GM19455 (cell line): ENCODE data around the gene MYOF.
"Not testable (repeated sequence)": the region's sequence is repeated elsewhere in the genome, so short reads cannot be mapped to it uniquely, and the experiment has no call there.

ENCODE experiments used
- ATAC-seq: cut with Tn5 transposase; IDR thresholded peaks from one replicate; pipeline ENCODE4 v1.9.1; 2021; ENCODE audit not compliant: unreplicated experiment

The MYOF gene

GRCh38 chr10:93392121-93392520 lies 90.0 kb downstream of the MYOF start:
- ATAC-seq = no peak

GRCh38 chr10:93390306-93391090 lies 91.6 kb downstream of the MYOF start:
- no peak for ATAC-seq

DNA sequence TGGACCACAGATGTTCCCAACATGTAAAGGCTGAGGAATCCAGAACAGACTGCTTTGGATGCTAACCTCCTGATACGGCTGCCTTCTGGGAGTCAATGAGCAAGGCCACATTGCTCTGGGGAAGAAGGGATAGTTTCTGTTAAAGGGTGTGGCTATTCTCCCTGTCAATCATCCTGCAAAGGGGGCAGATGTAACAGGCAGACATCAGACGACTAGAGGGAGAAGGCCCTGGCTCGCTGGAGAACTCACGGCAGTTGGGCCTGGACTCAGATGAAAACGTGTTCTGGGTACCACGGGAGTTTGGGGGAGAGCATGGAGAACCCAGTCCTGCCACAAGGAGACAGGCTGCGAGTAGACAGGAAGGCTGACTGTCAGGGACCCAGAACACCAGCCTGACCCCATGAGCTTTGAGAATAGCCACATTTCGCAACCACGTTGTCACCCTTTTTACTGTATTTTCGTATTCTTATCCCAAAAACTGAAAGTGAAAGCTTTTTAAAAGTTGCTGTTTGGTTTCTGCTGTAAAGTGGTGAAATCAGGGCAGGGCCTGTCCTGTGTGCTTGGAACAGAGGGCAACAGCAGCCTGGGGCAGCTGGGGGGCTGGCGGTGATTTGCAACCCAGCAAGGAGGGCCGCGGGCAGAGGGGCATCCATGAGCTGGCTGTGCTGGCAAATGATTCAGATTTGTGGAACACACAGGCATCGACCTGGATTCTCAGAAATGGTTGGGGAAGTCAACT lies 95.3 kb downstream of the MYOF start:
- ATAC-seq = no peak

- no peak for ATAC-seq
Observed at GRCh38 chr10:93385345-93385744, 96.8 kb downstream of the MYOF start.

DNA sequence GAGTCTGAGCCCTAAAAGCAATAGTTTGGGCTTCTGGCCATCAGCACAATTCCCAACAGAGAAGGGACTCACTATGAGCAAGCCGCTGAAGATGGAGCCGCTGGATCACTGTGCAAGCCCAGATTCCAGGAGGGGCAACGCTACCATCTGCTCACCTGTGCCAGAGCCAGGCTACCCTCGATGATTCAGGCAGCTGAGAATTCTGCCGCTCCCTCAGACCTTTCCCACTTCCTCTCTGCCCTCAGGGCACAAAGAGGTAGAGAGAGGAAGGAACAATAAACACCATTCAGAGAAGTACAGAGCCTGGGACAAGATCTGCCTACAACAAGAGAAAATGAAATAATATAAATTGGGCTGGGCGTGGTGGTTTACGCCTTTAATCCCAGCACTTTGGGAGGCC lies 98.1 kb downstream of the MYOF start:
- no peak for ATAC-seq

GRCh38 chr10:93383562-93383981 lies 98.6 kb downstream of the MYOF start:
- ATAC-seq = no peak

DNA sequence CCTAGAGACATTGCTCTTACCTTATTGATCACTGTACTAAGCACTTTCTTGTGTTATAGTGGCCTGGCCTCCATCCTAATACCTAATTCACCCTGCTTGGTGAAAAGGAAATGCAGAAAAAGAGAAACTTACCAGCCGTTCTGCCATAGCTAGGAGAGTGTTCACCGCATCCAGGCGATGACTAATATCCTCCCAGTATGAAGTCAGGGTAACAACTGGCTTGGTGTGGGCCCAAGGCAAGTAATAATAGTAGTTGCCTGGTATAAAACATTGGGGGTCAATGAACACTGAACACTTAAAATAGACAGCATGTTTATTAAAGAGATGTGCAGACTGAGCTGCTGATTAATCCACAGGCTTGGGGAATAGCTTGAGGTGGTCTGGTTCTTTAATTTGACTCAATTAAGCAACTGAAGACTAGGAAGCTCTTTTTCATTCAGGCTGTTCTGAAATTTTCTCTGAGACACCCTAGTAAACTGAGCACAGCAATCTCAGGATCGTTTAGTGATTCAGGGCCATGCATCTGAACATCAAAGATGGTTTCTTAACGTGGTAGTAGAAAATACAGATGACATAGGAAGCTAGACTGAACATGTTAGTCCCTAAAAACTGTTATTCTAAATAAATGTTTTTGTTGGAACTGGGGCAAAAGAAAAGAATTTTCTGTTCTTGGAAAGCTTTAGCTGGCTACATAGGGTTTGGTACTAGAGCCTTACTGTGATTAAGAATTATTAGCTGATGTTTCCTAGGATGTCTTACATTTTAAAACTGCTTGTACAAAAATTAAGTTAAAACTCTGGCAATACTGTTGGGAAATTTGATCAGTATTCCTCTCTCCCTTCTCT lies 102.2 kb downstream of the MYOF start:
- ATAC-seq = no peak

GRCh38 chr10:93378997-93379730 lies 103.0 kb downstream of the MYOF start:
- ATAC-seq = no peak

- no peak for ATAC-seq
Observed at GRCh38 chr10:93378039-93378438, 104.1 kb downstream of the MYOF start.

DNA sequence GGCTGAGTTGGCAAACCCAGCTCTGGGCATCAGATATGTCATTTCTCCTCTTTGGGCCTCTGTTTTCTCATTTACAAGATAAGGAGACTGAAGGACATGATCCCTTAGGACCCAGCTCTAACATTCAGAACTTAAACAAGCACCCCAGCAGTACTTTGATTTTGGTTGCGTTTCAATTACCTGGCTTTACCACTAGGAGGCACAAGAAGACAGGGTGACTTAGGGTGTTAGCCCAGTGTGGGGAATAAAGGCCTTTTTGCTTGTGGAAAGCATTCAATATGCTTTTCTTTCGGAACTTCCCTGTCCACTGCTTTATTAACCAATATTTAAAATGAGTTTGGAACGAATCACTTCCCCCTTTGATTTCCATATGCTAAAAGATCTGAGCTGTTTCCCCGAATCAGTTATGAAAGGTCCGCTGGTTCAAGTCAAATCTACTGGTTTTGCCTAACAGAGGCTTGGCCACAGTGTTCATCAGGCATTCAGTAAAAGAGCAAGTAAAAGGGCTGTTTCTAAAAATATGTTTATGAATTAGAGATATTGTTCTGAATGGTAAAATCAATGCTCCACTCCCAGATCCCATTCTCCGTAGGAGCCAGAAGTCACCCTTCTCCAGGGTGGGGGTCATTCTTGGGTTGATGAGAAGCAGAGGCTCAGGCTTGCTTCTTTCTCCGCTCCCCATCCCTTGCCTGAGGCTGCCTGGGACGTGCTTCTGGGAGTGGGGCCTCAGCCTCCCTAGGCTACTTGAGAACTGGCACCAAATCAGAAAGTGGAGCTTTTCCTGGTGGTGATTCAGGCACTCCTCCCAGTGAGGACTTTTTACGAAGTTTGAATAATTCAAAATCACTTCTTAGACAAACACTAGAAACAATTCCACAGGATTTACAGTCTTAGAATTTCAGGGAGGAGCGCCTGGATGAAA lies 105.5 kb downstream of the MYOF start:
- ATAC-seq = no peak

GRCh38 chr10:93370961-93371360 lies 111.2 kb downstream of the MYOF start:
- ATAC-seq = no peak

- ATAC-seq = no peak
Observed at GRCh38 chr10:93369588-93370164, 112.5 kb downstream of the MYOF start.

DNA sequence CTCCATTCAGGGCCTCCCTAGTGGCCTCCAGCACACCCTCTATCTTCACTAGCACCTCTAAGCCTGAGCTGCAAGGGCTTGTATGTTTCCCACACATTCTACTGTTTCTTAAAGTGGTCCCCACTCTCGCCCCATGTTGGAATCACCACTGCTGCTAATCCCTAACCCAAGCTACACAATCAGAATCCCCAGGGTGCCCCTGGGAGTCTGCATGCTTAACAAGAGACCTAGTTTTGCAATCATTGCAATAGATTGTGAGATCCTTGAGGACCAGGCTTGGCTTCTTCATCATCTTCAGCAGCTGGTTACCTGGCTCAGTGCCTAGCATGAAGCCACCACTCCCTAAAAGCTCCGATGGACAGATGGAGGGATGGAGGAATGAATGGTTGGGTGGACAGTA lies 113.9 kb downstream of the MYOF start:
- ATAC-seq = no peak

DNA sequence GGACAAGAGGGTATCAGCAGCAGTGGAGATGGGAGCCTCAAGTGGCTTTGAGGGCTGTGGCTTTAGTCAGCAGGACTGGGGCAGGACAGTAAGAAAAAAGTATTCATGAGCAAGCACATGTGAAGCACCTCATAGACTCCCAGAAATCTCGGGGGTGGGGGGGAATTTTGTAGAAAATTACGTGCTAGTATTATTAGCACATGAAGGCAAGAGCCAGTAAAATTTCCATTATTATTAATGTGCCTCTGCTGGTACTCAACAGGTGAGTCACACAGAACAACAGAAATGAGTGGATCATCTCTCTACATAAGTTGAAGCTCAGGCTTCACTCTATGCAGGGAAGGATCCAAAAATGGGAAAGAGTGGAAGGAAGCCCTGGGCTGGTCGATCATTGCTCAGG lies 114.5 kb downstream of the MYOF start:
- ATAC-seq = no peak

DNA sequence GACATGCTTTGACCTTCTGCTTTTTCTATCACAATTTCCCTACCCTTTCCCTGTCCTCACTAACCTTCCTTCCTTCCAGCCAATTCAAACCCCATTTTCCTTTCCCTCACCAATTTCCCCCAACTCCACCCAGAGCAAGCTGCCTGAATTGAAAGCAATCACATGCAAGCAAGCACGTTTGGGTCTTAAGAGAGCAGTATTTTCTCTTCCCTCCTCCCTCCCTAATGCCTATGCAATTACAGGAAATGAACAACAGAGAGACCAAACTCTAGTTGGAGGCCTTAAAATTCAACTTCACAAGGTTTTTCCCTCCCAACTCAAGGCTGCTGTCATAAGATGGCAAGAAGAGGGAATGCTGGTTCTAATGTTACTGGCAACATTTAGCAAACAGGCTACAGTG lies 117.2 kb downstream of the MYOF start:
- ATAC-seq = no peak

- ATAC-seq = no peak
Observed at GRCh38 chr10:93363891-93364648, 118.1 kb downstream of the MYOF start.

- ATAC-seq = not testable (repeated sequence)
Observed at GRCh38 chr10:93358398-93358797, 123.7 kb downstream of the MYOF start.

DNA sequence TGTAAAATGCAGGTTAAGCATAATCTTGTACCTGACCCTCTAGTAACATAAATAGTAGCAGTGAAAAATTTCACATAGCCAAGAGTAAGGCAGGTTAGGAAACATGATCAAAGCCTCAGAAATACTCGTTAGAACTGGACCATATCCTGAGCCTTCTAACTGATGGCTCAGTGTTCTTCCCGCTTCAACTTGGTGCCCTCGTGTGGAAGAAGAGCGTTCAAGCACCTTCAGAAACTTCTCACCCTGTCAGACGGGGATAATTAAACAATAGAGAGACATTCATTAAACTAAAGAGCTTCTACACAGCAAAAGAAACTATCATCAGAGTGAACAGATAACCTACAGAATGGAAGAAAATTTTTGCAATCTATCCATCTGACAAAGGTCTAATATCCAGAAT lies 124.5 kb downstream of the MYOF start:
- ATAC-seq = no peak

- ATAC-seq = no peak
Observed at GRCh38 chr10:93356516-93356915, 125.6 kb downstream of the MYOF start.
